ENCODE measurements around the gene CNOT3.
A peak's percentile ranks its signal among the peaks of the same experiment; 100 is the strongest.
"Not testable (repeated sequence)": the region's sequence is repeated elsewhere in the genome, so short reads cannot be mapped to it uniquely, and the experiment has no call there.

CNOT3 gene

GRCh38 chr19:54152267-54152666, 14.7 kb downstream of the CNOT3 start:
- DNase-seq = no peak

- DNase-seq = no peak
Measured at GRCh38 chr19:54152878-54153524, 15.4 kb downstream of the CNOT3 start.

DNA sequence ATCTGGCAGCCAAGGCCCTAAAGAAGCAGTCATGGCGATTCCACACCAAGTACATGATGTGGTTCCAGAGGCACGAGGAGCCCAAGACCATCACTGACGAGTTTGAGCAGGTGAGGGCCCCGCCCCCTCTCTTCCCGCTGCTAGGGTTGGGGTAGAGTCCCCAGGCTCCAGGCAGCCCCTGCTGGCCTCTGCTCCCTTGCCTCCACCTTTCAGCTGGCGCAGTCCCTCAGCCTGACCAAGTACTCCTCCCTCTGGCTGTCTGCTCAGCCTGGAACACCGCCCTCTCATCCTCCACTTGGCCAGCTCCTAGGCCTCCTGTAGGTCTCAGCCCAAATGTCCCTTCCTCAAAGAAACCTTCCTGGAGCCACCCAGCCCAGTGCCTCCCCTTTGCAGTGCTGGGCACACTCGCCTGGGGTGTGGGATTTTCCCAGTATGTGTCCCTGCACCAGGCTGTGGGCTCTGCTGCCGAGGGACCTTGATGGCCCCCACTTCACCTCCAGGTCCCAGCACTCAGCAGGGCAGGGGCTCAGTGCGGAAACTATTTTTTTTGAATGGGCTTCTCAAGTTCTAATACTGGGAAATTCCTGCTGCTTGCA, 16.3 kb downstream of the CNOT3 start:
- no peak for DNase-seq

DNA sequence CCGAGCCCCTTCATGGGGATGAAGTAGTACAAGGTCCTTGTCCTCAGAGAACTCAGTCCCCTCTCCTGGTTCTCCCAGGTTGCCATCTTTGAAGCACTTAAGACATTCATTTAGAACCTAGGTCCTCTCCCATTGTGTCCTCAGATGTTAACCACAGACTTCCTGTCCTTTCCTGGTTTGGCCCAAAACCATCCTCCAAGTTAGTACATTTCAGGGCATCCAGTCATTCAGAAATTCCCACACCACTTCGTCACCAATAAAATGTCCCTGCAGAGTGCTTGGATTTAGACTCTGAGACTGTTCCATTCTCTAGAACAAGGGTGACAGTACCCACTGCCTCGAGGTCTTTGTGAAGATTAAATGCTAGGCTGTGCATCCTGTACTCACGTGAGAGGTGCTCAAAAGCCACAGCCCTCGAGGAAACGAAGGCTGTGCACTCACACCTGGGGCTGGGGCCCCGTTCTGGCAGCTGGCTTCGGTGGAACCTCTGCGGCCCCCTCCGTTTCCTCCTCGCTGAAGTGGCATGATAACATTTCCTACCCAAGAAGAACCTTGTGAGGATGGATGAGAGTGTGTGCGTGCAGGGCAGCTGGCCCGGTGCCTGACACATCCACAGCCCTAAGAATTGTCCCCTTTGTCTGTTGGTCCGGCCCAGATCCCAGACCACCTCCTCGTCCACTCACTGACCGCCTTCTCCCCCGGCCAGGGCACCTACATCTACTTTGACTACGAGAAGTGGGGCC, 17.2 kb downstream of the CNOT3 start:
- peak; percentile 69 for DNase-seq

- DNase-seq = no peak
Measured at GRCh38 chr19:54155694-54156093, 18.1 kb downstream of the CNOT3 start.

- DNase-seq = no peak
Measured at GRCh38 chr19:54156490-54156889, 18.9 kb downstream of the CNOT3 start.

DNA sequence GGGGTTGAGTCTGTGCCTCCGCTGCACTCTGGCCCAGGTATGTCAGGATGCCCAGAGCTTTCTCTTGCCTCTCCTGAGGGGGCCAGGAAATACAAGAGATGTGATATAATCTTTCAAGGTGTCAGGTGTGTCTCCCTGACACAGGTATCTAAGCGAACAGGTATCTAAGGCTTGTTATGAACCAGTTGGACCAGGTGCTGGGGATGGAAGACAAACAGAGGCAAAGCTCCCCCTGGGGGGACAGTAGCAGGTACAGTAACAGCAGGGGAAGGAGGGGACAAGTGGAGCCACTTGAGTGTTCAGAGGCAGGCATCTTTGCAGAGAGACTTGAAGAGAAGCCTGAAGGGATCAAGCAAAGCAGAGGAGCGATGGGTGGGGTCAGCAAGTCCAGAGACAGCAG, 19.4 kb downstream of the CNOT3 start:
- no peak for DNase-seq

DNA sequence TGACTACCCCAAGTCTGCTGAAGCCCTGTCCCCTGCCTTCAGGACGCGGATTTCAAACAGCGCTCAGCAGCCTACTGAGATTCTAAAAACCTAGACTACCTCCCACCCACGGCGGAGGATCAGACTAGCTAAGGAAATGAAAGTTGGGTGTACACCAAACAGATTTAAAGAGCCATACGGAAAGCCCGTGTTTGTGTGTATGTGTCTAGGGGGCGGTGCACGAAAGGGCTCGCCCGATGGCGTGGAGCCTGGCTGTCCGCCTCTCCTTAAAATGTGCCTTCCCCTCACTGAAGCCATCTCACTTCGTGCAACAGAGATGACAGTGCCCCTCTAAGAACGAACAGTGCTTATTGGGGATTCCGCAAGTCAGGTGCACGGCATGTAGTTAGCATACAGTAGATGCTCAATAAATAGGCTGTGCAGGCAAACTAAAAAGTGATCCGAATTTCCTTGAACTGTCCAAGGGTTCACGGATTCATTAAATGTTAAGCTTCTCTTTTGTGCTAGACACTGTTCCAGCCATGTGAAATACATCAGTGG, 21.3 kb downstream of the CNOT3 start:
- DNase-seq = peak; percentile 38

DNA sequence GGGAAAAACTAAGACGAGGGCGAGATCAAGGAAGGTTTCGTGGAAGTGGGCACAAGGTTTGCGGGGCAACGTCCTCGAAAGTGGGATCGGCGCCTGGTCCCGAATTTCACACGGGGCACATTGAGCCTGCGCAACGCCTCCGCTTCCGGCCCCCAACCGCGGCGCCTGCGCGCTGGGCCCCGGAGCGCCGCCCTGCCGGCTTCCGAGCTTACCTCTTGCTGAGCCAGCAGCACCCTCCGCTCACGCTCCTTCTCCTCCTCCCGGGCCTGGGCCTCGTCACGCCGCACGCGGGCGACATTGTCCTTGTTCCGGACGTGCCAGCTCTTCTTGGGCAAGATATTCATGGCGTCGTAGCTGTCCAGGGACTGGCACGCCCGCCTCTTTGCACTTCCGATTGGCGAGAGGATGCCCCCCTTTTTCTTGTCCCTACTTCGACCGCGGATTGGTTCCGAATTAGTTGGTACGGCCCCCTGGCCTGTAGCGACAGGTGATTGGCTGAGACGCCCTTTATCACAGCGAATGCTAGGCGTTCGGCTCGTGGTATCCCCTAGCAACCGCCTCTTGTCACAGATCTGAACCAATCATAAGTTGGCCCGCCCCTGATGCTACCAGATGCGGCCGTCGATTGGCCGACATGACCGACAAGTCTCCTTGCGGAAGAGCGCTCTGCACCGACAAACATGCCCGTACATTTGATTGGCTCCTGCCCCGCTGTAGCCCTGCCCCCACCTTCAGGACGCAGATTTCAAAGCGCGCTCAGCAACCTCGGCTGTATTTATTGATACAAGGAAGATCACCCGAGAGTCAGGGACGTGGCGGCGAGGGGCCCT, 22.0 kb downstream of the CNOT3 start, which contains the start of gene LENG1:
TSS of gene LENG1 (minus strand) at position 370 of the 830 bp plus-strand sequence. CDS start at position 344, 26 bp downstream.
- peak; percentile 100 for DNase-seq

GRCh38 chr19:54160182-54160811, 22.7 kb downstream of the CNOT3 start:
- peak; percentile 46 for DNase-seq

DNA sequence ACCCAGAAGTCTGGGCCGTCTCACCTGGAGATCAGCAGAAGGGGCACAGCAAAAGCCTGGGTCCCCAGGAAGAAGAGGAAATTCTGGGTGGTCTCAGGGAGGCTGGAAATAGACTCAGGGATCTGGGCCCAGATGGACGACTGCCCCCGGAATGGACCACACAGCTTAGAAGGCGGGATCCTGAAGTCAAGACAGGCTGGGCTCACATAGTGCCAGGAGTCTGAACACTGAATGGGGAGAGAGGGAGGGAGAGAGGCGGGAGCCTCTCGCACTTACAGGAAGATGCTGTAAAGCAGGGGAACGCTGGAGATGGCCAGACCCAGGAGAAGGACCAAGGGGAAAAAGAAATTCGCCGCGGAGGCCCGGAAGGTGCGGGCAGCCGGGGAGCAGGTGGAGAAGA, 23.3 kb downstream of the CNOT3 start:
- no peak for DNase-seq

DNA sequence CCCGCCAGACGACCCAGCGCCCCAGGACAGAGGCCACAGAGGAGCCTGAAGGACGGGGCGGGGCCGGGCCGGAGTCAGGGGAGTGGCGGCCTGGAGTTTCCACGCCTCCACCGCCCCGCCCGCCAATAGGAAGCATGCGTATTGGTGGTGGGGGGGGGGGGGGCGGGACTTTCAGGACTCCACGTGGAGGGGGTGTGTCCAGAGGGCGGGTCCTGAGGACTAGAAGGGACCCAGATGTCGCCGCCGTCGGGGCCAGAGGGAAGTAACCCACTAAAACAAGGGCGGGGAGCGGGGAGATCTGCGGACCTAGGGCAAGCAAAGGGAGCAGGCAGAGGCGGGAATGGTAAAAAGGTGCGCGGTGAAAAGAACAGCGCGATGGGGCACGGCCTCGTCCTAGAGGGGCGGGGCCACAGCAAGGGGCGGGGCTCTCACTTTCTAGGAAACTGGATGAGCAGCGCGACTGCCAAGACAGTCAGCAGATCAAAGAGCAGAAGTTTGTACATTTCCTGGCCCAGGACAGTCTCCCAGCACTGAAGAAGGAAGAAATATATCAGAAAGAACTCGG, 24.8 kb downstream of the CNOT3 start:
- peak; percentile 56 for DNase-seq

- no peak for DNase-seq
Measured at GRCh38 chr19:54162884-54163283, 25.3 kb downstream of the CNOT3 start.

- DNase-seq = peak; percentile 53
Measured at GRCh38 chr19:54164369-54165068, 27.0 kb downstream of the CNOT3 start.

GRCh38 chr19:54165222-54165621, 27.7 kb downstream of the CNOT3 start:
- DNase-seq = no peak

- DNase-seq = peak; percentile 83
Measured at GRCh38 chr19:54168174-54168917, 30.8 kb downstream of the CNOT3 start.

DNA sequence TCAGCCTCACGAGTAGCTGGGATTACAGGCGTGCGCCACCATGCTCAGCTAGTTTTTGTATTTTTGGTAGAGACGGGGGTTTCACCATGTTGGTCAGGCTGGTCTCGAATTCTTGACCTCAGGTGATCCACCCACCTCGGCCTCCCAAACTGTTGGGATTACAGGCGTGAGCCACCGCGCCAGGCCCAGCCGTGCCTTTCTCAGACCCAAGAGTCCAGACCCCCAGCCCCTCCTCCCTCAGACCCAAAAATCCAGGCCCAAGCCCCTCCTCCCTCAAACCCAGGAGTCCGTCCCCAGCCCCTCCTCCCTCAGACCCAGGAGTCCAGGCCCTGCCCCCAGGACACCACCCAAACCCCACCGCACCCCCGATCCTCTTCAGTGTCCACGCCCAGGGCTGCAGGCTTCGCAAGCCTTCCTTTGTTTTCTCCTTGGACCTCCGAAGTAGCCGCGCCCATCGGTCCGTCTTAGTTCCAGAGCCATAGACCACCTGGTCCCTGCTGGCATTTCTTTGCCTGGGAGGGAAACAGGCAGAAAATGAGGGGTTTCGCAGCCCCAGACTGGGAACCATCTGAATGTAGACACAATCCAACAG, 31.7 kb downstream of the CNOT3 start:
- DNase-seq = no peak

DNA sequence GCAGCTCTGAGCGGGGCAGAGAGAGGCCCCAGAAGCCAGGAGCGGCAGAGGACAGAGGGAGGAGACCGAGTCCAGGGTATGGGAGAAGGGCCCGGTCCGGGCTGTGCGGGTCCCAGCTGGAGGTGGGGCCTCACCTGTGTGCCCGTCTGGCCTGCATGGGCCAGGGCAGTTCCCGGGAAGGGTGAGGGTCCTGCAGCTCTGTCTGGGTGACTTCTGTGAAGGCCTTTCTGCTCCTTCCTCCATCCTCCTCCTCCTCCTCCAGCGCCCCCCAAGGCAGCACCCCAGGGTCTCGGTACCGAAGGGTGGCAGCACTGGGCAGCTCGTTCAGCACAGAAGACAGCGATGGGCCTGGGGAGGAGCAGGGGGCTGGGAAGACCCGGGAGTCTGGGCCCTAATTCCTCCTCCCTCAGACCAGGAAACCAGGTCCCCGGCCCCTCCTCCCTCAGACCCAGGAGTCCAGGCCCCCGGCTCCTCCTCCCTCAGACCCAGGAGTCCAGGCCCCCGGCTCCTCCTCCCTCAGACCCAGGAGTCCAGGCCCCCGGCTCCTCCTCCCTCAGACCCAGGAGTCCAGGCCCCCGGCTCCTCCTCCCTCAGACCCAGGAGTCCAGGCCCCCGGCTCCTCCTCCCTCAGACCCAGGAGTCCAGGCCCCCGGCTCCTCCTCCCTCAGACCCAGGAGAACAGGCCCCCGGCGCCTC, 34.3 kb downstream of the CNOT3 start:
- DNase-seq = not testable (repeated sequence)
